GM21360 (cell line): Measurements from ENCODE around the gene SARS2.
A peak's percentile ranks its signal among the peaks of the same experiment; 100 is the strongest.
"Not testable (repeated sequence)": the region's sequence is repeated elsewhere in the genome, so short reads cannot be mapped to it uniquely, and the experiment has no call there.

ENCODE experiments used
- ATAC-seq: cut with Tn5 transposase; IDR thresholded peaks from one replicate; pipeline ENCODE4 v1.9.1; 2021; ENCODE audit warnings: mild to moderate bottlenecking, moderate library complexity; ENCODE audit not compliant: unreplicated experiment

Gene SARS2

GRCh38 chr19:38929929-38930775 is at the start of gene SARS2:
Gene SARS2 (minus strand): TSS chr19:38930763. CDS start chr19:38930736, 27 bp downstream.
- ATAC-seq, result peak; percentile 65

GRCh38 chr19:38979812-38980211 is 49.2 kb upstream of the SARS2 start:
- no peak for ATAC-seq

GRCh38 chr19:38978326-38978689 is 47.7 kb upstream of the SARS2 start:
- ATAC-seq, result no peak

- peak; percentile 71 for ATAC-seq
Measured at GRCh38 chr19:38977445-38978325, 47.1 kb upstream of the SARS2 start.

GRCh38 chr19:38975861-38976271 is 45.3 kb upstream of the SARS2 start:
- no peak for ATAC-seq

GRCh38 chr19:38975214-38975860 is 44.8 kb upstream of the SARS2 start, which contains the start of gene FBXO17:
Gene FBXO17 (minus strand): TSS chr19:38975742. CDS start chr19:38950319, 25,423 bp downstream.
- no peak for ATAC-seq

- ATAC-seq, result no peak
Measured at GRCh38 chr19:38974624-38975213, 44.2 kb upstream of the SARS2 start.

- no peak for ATAC-seq
Measured at GRCh38 chr19:38971672-38972071, 41.1 kb upstream of the SARS2 start.

- ATAC-seq, result no peak
Measured at GRCh38 chr19:38970664-38971532, 40.3 kb upstream of the SARS2 start.

- not testable (repeated sequence) for ATAC-seq
Measured at GRCh38 chr19:38966149-38966548, 35.6 kb upstream of the SARS2 start.

- no peak for ATAC-seq
Measured at GRCh38 chr19:38964738-38965137, 34.2 kb upstream of the SARS2 start.

GRCh38 chr19:38959618-38960017 is 29.1 kb upstream of the SARS2 start:
- ATAC-seq, result no peak

- no peak for ATAC-seq
Measured at GRCh38 chr19:38958301-38958700, 27.7 kb upstream of the SARS2 start.

GRCh38 chr19:38956264-38956663 is 25.7 kb upstream of the SARS2 start:
- ATAC-seq, result no peak

GRCh38 chr19:38953677-38954076 is 23.1 kb upstream of the SARS2 start:
- ATAC-seq, result no peak

- ATAC-seq, result no peak
Measured at GRCh38 chr19:38952395-38953165, 22.0 kb upstream of the SARS2 start.

GRCh38 chr19:38951187-38951586 is 20.6 kb upstream of the SARS2 start:
- ATAC-seq, result no peak

- no peak for ATAC-seq
Measured at GRCh38 chr19:38949580-38950367, 19.2 kb upstream of the SARS2 start.
